Measurements from ENCODE around the gene DAB2IP.

GRCh38 chr9:121746411-121746810, 95.0 kb downstream of the DAB2IP start:
- TF ChIP-seq CTCF (conservative IDR thresholded peaks at IDR 0.05; ENCODE audit: low read depth, low read length): no peak
- no peak for TF ChIP-seq EZH2phosphoT487 (IDR thresholded peaks at IDR 0.05; ENCODE audit: borderline replicate concordance, low read length)
- no peak for TF ChIP-seq EZH2 (IDR thresholded peaks at IDR 0.05; ENCODE audit: low read length, unreplicated experiment)

All from PC-3 (cell line).